GM21737 (cell line): Measurements from ENCODE around the gene TNNI2.
"Not testable (repeated sequence)": the region's sequence is repeated elsewhere in the genome, so short reads cannot be mapped to it uniquely, and the experiment has no call there.

Experiments
- ATAC-seq: cut with Tn5 transposase; IDR thresholded peaks from one replicate; pipeline ENCODE4 v1.9.1; 2021; ENCODE audit warnings: mild to moderate bottlenecking, moderate library complexity; ENCODE audit not compliant: unreplicated experiment

Gene TNNI2

GRCh38 chr11:1871531-1871930, 32.8 kb downstream of the TNNI2 start:
- ATAC-seq = no peak

- ATAC-seq = no peak
Measured at GRCh38 chr11:1872267-1872985, 33.6 kb downstream of the TNNI2 start.

GRCh38 chr11:1873048-1873812, 34.4 kb downstream of the TNNI2 start:
- no peak for ATAC-seq

GRCh38 chr11:1873813-1874150, 35.0 kb downstream of the TNNI2 start:
- not testable (repeated sequence) for ATAC-seq

GRCh38 chr11:1874441-1875092, 35.8 kb downstream of the TNNI2 start:
- not testable (repeated sequence) for ATAC-seq

- no peak for ATAC-seq
Measured at GRCh38 chr11:1875093-1875850, 36.5 kb downstream of the TNNI2 start.

- not testable (repeated sequence) for ATAC-seq
Measured at GRCh38 chr11:1875851-1876301, 37.1 kb downstream of the TNNI2 start.

GRCh38 chr11:1876361-1877063, 37.7 kb downstream of the TNNI2 start:
- no peak for ATAC-seq

GRCh38 chr11:1877211-1878136, 38.7 kb downstream of the TNNI2 start:
- no peak for ATAC-seq

- no peak for ATAC-seq
Measured at GRCh38 chr11:1878137-1879031, 39.6 kb downstream of the TNNI2 start.

GRCh38 chr11:1879342-1879940, 40.7 kb downstream of the TNNI2 start:
- ATAC-seq = no peak

GRCh38 chr11:1879941-1880720, 41.4 kb downstream of the TNNI2 start:
- ATAC-seq = no peak

- ATAC-seq = no peak
Measured at GRCh38 chr11:1880746-1881441, 42.1 kb downstream of the TNNI2 start.

GRCh38 chr11:1881442-1882264, 42.9 kb downstream of the TNNI2 start:
- ATAC-seq = no peak

- no peak for ATAC-seq
Measured at GRCh38 chr11:1882265-1883238, 43.8 kb downstream of the TNNI2 start.
